Progenitor cell of endocrine pancreas (in vitro differentiated cells): ENCODE measurements around the gene RNF220. TPM values are rescaled to one million over a fixed set of nuclear protein-coding genes. Genes with fewer than 3 reads are reported as not detected.

Experiments used
- DNase-seq: peaks from one replicate; pipeline ENCODE4 v3.0.0; 2021; ENCODE audit warnings: low spot score; ENCODE audit not compliant: unreplicated experiment
- H3K27ac Mint-ChIP-seq: 2 replicates; pipeline ENCODE4 v1.8.0; 2021; ENCODE audit warnings: mild to moderate bottlenecking, moderate library complexity, mixed read lengths
- H3K27me3 Mint-ChIP-seq: 2 replicates; pipeline ENCODE4 v1.8.0; 2021; ENCODE audit warnings: mixed read lengths
- H3K36me3 Mint-ChIP-seq: 2 replicates; pipeline ENCODE4 v1.8.0; 2022; ENCODE audit warnings: mixed read lengths; ENCODE audit not compliant: insufficient read depth
- H3K4me1 Mint-ChIP-seq: 2 replicates; pipeline ENCODE4 v1.8.0; 2021; ENCODE audit warnings: low read depth, mixed read lengths
- H3K4me3 Mint-ChIP-seq: 2 replicates; pipeline ENCODE4 v1.8.0; 2021; ENCODE audit warnings: low read depth, mild to moderate bottlenecking, moderate library complexity, mixed read lengths
- H3K9me3 Mint-ChIP-seq: 2 replicates; pipeline ENCODE4 v1.8.0; 2021; ENCODE audit warnings: low read depth, mixed read lengths
- total RNA-seq: library from RNA; stranded (reverse); gene quantifications from 2 replicates; pipeline ENCODE4 v1.2.1, GENCODE V29; 2021
- TF ChIP-seq, protein P1 (sequence below): fragments of 200-600 bp; sonication (generic); IDR thresholded peaks from one replicate; pipeline ENCODE4 v1.5.0; 2021; ENCODE audit warnings: antibody characterized with exemption, mild to moderate bottlenecking; ENCODE audit not compliant: unreplicated experiment

RNF220 gene
- total RNA-seq, 1 donor from 2014 or later: 85.9 TPM

GRCh38 chr1:44688760-44689446, 283.8 kb downstream of the RNF220 start:
- Mint-ChIP-seq H3K27ac (no peak overlapping the region), H3K4me1 (no peaks in the 10 kb centered on the region), H3K36me3 (peaks cover 5% of the 10 kb centered on the region), H3K27me3 (no peaks in the 10 kb centered on the region), H3K4me3 (no peak overlapping the region), H3K9me3 (no peaks in the 10 kb centered on the region)
- TF ChIP-seq, protein P1, sequence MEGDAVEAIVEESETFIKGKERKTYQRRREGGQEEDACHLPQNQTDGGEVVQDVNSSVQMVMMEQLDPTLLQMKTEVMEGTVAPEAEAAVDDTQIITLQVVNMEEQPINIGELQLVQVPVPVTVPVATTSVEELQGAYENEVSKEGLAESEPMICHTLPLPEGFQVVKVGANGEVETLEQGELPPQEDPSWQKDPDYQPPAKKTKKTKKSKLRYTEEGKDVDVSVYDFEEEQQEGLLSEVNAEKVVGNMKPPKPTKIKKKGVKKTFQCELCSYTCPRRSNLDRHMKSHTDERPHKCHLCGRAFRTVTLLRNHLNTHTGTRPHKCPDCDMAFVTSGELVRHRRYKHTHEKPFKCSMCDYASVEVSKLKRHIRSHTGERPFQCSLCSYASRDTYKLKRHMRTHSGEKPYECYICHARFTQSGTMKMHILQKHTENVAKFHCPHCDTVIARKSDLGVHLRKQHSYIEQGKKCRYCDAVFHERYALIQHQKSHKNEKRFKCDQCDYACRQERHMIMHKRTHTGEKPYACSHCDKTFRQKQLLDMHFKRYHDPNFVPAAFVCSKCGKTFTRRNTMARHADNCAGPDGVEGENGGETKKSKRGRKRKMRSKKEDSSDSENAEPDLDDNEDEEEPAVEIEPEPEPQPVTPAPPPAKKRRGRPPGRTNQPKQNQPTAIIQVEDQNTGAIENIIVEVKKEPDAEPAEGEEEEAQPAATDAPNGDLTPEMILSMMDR: no peak
- DNase-seq: no peak

GRCh38 chr1:44689447-44689765, 284.4 kb downstream of the RNF220 start:
- Mint-ChIP-seq H3K9me3 (no peaks in the 10 kb centered on the region), H3K27ac (no peak overlapping the region), H3K27me3 (no peaks in the 10 kb centered on the region), H3K36me3 (peaks cover 5% of the 10 kb centered on the region), H3K4me3 (no peak overlapping the region), H3K4me1 (no peaks in the 10 kb centered on the region)
- DNase-seq: no peak
- TF ChIP-seq, protein P1: no peak

DNA sequence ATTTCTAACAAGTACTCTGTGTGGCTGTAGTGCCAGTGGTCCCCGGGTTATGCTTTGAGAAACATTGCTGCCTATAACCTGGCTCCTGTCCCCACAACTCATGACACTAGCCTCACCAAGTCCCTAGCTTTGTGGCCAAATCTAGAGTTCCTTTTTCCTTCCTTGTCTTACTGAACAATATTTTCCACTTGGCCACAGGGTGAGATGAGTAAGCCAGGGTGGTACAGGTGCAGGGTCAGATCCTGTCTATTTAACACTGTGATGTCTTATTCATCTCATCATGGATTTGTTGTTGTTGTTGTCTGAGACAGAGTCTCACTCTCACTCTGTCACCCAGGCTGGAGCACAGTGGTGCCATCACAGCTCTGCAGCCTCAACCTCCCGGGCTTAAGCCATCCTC, 288.1 kb downstream of the RNF220 start:
- H3K36me3 Mint-ChIP-seq: peaks cover 5% of the 10 kb centered on the region
- TF ChIP-seq, protein P1: no peak
- H3K4me1 Mint-ChIP-seq: no peaks in the 10 kb centered on the region
- no peaks in the 10 kb centered on the region for H3K27me3 Mint-ChIP-seq
- no peak for DNase-seq
- H3K27ac Mint-ChIP-seq: no peak overlapping the region
- H3K4me3 Mint-ChIP-seq: no peak overlapping the region
- no peaks in the 10 kb centered on the region for H3K9me3 Mint-ChIP-seq

DNA sequence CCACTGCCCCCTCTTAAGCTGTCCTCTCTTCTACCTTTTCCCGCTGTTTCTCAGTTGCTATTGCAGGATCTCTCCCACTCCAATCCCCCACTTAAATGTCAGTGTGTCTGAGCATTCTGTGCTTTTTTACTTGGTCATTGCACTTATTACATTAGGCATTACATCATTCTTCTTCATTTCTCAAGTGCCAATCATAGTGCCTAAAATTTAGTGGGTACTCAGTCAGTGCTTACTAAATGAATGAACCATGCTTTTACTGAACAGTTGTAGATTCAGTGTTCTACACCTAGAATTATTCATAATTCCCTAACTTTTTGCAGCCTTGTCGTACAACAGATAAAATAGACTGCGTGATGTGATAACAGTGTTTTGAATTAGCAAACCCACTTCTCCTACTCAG, 288.8 kb downstream of the RNF220 start:
- H3K4me3 Mint-ChIP-seq: no peak overlapping the region
- H3K4me1 Mint-ChIP-seq: no peaks in the 10 kb centered on the region
- H3K9me3 Mint-ChIP-seq: no peaks in the 10 kb centered on the region
- no peaks in the 10 kb centered on the region for H3K27me3 Mint-ChIP-seq
- no peak overlapping the region for H3K27ac Mint-ChIP-seq
- no peak for DNase-seq
- TF ChIP-seq, protein P1: no peak
- H3K36me3 Mint-ChIP-seq: peaks cover 5% of the 10 kb centered on the region

DNA sequence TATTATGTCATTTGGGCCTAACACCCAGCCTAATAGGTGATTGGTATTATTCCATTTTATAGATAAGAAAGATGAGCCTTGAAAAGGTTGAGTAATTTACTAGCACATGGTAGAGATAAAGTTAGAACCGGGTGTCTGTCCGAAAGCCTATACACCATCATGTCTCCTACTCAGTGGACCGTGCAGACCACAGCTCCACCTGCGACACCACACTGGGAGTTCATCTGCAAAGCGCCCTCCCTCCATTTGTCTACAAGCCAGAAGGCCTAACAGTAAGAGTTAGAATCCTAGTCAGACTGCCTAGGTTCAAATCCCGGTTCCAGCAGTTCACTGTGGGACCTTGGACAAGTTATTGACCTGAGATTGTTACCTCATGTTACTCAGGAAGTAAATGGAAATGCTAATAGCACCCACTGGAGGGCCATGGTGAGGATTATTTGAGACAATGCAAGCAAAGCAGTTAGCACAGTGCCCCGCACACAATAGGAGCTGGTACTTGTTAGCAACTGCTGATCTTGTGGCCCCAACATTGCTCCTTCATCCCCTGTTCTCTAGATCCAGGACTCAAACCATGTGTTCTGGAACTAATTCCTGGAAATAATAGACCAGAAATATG, 289.9 kb downstream of the RNF220 start:
- DNase-seq: no peak
- Mint-ChIP-seq H3K27me3 (no peaks in the 10 kb centered on the region), H3K9me3 (no peaks in the 10 kb centered on the region), H3K36me3 (peaks cover 5% of the 10 kb centered on the region), H3K27ac (no peak overlapping the region), H3K4me1 (no peaks in the 10 kb centered on the region), H3K4me3 (no peak overlapping the region)
- TF ChIP-seq, protein P1: no peak
